SK-MEL-5 (cell line): ENCODE data around the gene TESK1. TPM values are rescaled to one million over a fixed set of nuclear protein-coding genes. Genes with fewer than 3 reads are reported as not detected.
"Not testable (repeated sequence)": the region's sequence is repeated elsewhere in the genome, so short reads cannot be mapped to it uniquely, and the experiment has no call there.

Source experiments
- DNase-seq: peaks from one replicate; pipeline ENCODE4 v3.0.0-alpha.2; 2016; ENCODE audit warnings: low read depth, low spot score
- in situ Hi-C: cut with HindIII; loops from 2 replicates; pipeline ENCODE4 v1.10.0; 2016; ENCODE audit warnings: low sequenced_read_pairs, high pct_unique_total_duplicates, low pct_unique_long_range_greater_than_20kb
- total RNA-seq: library from RNA; depleted of rRNA; stranded (reverse); fragments of >200 nt; shearing (Covaris generic); gene quantifications from 2 replicates; pipeline ENCODE4 v1.2.3, GENCODE V29; 2014

TESK1 gene
- total RNA-seq, 1 experiment from 2014 or later, result 4.1 TPM

DNA sequence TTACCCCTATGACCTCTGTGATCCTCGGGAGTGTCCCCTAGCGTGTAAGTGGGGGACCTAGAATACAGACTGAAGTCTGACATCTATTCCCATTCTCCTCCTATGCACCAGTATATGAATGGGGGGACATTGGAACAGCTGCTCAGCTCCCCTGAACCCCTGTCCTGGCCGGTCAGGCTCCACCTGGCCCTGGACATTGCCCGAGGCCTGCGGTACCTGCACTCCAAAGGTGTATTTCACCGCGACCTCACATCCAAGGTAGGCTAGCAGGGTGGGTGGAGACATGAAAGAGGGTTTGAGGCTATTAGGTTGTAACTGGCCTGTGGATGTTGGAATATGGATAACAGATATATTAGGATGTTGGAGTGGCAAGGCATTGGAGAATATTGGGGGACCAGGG, 1.7 kb downstream of the TESK1 start:
- in situ Hi-C loops, result no loop called here
- no peak for DNase-seq

- in situ Hi-C loops, result no loop called here
- no peak for DNase-seq
Observed at GRCh38 chr9:35608221-35608620, 3.2 kb downstream of the TESK1 start.

DNA sequence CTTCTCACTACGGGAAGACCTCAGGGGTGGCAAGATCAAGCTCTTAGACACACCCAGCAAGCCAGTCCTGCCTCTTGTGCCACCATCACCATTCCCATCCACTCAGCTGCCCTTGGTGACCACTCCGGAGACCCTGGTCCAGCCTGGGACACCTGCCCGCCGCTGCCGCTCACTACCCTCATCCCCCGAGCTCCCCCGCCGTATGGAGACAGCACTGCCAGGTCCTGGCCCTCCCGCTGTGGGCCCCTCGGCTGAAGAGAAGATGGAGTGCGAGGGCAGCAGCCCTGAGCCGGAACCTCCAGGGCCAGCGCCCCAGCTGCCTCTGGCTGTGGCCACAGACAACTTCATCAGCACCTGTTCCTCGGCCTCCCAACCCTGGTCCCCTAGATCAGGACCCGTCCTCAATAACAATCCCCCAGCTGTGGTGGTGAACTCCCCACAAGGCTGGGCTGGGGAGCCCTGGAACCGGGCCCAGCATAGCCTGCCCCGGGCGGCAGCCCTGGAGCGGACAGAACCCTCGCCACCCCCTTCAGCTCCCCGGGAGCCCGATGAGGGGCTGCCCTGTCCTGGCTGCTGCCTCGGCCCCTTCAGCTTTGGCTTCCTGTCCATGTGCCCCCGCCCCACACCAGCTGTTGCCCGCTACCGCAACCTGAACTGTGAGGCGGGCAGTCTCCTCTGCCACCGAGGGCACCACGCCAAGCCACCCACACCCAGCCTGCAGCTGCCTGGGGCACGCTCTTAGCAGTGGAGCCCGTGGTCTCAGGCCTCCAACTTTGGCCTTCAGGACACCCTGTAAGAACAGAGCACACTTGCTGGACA, 4.1 kb downstream of the TESK1 start:
- DNase-seq, result no peak
- in situ Hi-C loops, result no loop called here

DNA sequence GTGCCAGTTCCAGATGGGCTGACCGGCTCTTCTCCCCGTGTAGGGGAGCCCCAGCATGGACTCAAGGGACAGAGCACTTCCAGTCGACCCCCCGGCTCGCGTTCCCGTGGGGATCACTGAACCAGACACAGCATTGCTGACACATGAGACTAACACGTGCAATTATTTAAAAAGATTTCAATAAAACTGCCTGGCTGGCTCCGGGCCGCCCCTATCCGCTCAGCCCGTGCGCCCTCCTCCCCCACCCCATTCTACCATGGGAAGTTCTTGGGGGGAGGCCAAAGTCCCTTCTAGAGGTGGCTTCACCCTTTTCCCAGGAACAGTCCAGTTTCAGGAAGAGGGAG, 4.7 kb downstream of the TESK1 start:
- DNase-seq, result no peak
- in situ Hi-C loops, result no loop called here

DNA sequence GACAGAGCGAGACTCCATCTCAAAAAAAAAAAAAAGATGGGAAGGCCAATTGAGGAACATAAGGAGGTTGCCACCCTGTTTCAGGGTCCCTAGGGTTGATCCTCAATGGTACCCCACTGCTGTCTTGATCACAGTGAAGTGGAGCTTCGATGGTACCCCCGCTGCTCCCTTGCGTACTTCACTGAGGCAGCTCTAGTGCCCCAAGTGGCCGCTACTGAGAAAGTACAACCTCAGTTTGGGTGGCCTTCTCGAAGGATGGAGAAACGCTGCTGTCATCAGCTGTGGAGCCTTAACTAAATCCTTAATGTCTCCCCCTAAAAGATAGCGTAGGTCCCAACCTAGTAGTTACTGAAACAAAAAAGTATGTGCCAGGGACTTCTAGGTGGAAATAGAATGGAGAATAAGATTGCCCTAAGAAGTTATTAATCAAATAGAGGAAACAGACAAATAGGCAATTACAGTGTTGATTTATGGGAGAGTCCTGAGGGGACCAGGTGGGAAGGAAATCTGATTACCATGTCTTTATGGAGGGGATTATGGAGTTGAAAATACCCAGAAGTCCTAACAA, 6.3 kb downstream of the TESK1 start:
- in situ Hi-C loops, result no loop called here
- DNase-seq, result peak; percentile 56

- in situ Hi-C loops, DNase-seq: not testable (repeated sequence)
Observed at GRCh38 chr9:35612066-35612465, 7.0 kb downstream of the TESK1 start.

DNA sequence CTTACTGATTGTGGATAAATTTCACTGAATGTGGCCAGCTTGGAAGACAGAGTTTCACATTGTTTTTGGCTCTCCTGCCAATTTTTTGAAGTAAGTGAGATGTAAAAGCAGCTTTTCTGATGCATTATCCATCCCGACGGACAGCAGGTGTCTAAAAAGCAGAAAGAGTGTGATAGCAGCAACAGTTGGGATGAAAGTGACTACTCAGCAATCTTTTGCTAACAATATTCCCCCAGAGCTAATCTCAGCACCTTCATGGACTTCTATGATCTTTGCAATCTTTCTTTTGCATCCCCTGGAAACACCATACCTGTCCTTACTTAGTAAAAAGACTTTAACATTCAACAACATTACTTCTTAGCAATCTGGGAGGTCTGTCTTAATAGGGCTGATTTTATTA, 7.8 kb downstream of the TESK1 start:
- in situ Hi-C loops, result no loop called here
- DNase-seq, result no peak

- in situ Hi-C loops, result no loop called here
- DNase-seq, result no peak
Observed at GRCh38 chr9:35615981-35616680, 11.1 kb downstream of the TESK1 start.

- DNase-seq, result peak; percentile 31
- in situ Hi-C loops, result no loop called here
Observed at GRCh38 chr9:35616681-35617459, 11.8 kb downstream of the TESK1 start.

DNA sequence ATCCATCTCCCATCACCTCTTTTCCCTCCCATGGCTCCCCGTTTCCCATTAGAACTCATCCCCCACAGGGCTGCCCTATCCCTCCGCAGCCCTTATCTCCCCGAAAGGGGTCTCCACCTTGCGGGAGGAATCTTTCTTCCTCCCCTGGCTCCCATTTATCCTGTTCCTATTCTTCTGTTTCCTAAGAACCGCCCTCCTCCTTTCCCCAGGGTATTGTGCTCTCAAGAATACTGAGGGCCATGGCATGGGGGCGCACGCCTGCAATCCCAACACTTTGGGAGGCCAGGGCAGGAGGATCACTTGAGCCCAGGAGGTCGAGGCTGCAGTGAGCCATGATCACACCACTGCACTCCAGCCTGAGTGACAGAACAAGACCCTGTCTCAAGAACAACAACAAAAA, 12.5 kb downstream of the TESK1 start:
- no peak for DNase-seq
- in situ Hi-C loops, result no loop called here

DNA sequence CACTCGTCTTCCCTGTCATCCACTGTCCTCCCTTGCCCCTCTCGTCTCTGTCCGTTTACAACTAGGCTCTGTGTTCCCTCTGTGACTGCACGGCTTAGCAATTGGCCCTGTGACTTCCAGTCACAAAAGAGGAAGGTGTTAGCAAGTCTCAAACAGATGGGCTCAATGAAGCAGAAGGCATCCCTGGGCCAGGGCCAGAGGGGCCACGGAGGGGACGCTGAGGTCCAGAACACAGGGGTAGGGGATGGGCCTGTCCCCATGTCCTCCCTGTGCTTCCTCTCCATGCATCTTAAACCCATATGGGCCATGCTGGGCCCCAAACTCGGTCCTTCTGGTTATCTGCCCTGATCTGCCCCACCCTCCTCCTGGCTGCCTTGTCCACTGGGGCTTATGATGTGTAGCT, 13.3 kb downstream of the TESK1 start, which contains the start of gene CD72:
Gene CD72, minus strand, starts transcription at position 89 of the 403 bp plus-strand sequence. CDS start 110 bp downstream, outside the sequence.
- DNase-seq, result no peak
- in situ Hi-C loops, result no loop called here

DNA sequence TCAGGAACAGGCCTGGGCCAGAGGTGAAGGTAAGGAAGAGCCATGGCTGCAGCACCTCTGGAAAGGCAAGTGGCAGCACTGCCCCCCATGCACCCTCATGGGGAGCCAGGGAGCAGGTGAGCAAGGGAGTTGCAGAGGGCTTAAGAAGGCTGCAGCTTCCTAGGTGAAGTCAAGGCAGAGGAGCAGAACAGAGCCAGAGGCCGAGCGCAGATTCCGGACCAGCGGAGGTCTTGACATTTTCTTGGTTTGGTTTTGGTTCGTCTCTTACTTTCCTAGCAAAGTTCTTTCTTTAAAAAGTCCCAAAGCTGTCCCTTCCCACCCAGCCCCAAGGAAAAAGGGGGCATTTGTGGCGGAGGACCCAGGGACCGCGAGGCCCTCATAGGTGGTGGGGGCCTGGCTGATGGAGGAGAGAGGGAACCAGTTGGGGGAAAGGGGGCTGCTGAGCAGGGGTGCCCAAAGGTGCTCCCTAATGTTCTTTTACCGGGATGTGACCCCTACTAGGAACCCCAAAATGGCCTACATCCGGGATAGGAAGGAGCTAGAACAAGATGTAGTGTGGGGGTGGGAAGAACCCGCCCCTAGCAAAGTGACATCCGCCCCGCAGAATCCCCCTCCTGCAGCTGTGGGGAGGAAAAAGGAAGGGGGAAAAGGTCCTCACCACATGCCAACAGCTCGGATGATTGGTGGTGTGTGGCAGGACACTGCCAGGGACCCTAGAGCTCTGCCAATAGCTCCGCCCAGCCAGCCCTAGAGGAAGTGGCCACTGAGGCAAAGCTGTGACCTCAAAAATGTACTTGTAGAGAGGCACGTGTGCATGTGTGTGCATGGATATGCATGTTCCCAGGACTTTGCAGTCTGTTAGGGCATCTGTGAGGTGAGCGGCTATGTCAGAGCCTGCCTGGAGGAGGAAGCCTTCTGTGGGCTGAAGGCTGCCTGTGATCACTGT, 14.1 kb downstream of the TESK1 start:
- in situ Hi-C loops, result no loop called here

DNA sequence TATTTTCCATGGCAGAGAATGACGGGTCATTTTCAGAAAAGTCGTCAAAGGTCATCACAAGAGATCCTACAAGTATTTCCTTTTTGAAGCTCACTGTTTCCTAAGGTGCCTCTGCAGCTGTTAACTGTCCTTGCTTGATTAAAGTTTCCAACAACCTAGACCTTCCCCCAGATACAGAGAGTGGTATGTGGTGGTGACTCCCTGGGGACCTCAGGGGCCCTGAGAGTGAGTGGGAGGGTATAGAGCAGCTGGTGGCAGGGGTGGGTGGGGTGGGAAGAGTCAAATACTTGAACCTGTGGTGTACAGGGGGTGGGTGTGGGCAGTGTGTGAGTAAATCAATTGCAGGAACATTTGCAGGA, 14.7 kb downstream of the TESK1 start:
- DNase-seq, result no peak
- in situ Hi-C loops, result no loop called here

More for the DNA sequence above, 14.1 kb downstream of the TESK1 start:
- DNase-seq, result no peak

- in situ Hi-C loops, result no loop called here
- no peak for DNase-seq
Observed at GRCh38 chr9:35627575-35627974, 22.5 kb downstream of the TESK1 start.

- in situ Hi-C loops, result no loop called here
Observed at GRCh38 chr9:35628389-35628991, 23.4 kb downstream of the TESK1 start.

GRCh38 chr9:35629597-35629996, 24.5 kb downstream of the TESK1 start:
- no peak for DNase-seq
- in situ Hi-C loops, result no loop called here

More at GRCh38 chr9:35628389-35628991, 23.4 kb downstream of the TESK1 start:
- no peak for DNase-seq

DNA sequence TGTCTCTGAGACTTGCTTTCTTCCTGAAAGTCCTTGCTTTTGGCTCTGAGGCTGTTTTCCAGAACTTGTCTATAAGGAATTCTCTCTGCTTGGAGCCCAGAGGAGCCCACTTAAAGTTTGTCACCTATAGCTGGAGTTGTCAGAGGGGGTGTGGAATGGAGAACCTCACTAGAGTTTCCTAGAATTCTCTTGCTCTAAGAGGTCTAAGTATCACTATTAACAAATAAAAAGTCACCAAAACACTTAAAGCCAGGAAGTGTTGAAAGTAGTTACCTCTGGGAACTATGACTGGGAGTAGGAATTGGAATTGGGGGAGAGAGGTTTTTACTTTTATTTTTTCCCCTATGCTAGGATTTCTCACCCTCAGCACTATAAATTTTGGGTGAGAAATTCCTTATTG, 30.7 kb downstream of the TESK1 start:
- in situ Hi-C loops, result no loop called here

More for the DNA sequence above, 30.7 kb downstream of the TESK1 start:
- DNase-seq, result no peak
